PC-3 (cell line): Measurements from ENCODE around the gene AGAP1.

Experiments used
- EZH2 ChIP-seq: fragments of 300-600 bp; sonication (generic); IDR thresholded peaks from one replicate; pipeline ENCODE4 v1.6.1; 2017; ENCODE audit warnings: antibody characterized with exemption, mild to moderate bottlenecking, low read length; ENCODE audit not compliant: unreplicated experiment
- EZH2phosphoT487 ChIP-seq: fragments of 300-600 bp; sonication (generic); IDR thresholded peaks from 2 replicates; pipeline ENCODE4 v1.6.1; 2018; ENCODE audit warnings: mild to moderate bottlenecking, antibody characterized with exemption, low read length, borderline replicate concordance
- TF ChIP-seq, protein P1 (sequence below): fragments of 300-600 bp; sonication (generic); conservative IDR thresholded peaks from 2 replicates; pipeline ENCODE4 v1.5.1; 2017; ENCODE audit warnings: antibody characterized with exemption, low read depth, mild to moderate bottlenecking, low read length

DNA sequence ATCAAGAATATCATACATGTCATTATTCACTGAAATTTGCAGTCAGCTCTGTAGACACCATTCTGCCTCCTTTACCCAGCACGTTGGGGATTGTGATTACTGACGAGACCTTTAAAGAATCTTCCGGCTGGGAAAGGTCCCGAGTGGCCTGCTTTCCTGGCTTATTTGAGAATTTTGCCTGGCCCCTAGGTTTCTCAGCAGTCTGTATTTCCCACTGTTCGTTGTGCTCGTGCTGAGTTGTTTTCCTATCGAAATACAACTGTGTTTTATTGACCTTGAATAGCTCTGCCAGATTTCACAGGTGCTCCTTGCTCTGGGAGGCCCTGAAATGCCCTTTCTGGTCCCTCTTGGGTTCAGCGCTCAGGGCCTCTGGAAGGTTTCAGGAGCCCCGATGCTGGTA, 94.9 kb downstream of the AGAP1 start:
- TF ChIP-seq, protein P1, sequence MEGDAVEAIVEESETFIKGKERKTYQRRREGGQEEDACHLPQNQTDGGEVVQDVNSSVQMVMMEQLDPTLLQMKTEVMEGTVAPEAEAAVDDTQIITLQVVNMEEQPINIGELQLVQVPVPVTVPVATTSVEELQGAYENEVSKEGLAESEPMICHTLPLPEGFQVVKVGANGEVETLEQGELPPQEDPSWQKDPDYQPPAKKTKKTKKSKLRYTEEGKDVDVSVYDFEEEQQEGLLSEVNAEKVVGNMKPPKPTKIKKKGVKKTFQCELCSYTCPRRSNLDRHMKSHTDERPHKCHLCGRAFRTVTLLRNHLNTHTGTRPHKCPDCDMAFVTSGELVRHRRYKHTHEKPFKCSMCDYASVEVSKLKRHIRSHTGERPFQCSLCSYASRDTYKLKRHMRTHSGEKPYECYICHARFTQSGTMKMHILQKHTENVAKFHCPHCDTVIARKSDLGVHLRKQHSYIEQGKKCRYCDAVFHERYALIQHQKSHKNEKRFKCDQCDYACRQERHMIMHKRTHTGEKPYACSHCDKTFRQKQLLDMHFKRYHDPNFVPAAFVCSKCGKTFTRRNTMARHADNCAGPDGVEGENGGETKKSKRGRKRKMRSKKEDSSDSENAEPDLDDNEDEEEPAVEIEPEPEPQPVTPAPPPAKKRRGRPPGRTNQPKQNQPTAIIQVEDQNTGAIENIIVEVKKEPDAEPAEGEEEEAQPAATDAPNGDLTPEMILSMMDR: no peak
- TF ChIP-seq EZH2 (no peak), EZH2phosphoT487 (no peak)
